H1 (cell line): ENCODE measurements around the gene TFG. TPM values are rescaled to one million over a fixed set of nuclear protein-coding genes. Genes with fewer than 3 reads are reported as not detected.

ENCODE experiments used
- CTCF ChIA-PET: fragments of 300-600 bp; sonication (Branson Sonifier 250); formaldehyde crosslinking; loops from one replicate; lab custom pipeline; 2021; ENCODE audit not compliant: partially characterized antibody; lab: Charles Lee
- POLR2A ChIA-PET: fragments of 300-600 bp; sonication (Branson Sonifier 250); formaldehyde crosslinking; loops from one replicate; lab custom pipeline; 2021; ENCODE audit warnings: inconsistent platforms; ENCODE audit not compliant: partially characterized antibody; lab: Charles Lee
- DNase-seq, 2 experiments: peaks; one replicate each; pipeline versions ENCODE4 v3.0.0 to v3.0.0-alpha.2; 2010 to 2022; ENCODE audit warnings: low spot score in 2 of 2, low read depth in 1 of 2, mixed read lengths in 1 of 2
- FAIRE-seq: peaks from 2 replicates; lab custom pipeline; 2011; peaks lifted over from hg19 to GRCh38; lab: Jason Lieb, UNC
- H2AFZ ChIP-seq: 2 replicates; pipeline ENCODE4 v1.8.1; 2012; ENCODE audit warnings: low read length, inconsistent platforms
- H2AK5ac ChIP-seq: 2 replicates; pipeline ENCODE4 v1.6.1; 2013; ENCODE audit warnings: low read depth, low read length
- H2BK120ac ChIP-seq: replicated peaks from 2 replicates; pipeline ENCODE3; 2013; ENCODE audit warnings: low read depth, low read length, inconsistent platforms
- H2BK12ac ChIP-seq: 2 replicates; pipeline ENCODE4 v1.6.1; 2013; ENCODE audit warnings: low read depth, low read length
- H2BK15ac ChIP-seq: 2 replicates; pipeline ENCODE4 v1.6.1; 2013; ENCODE audit warnings: low read length
- H2BK20ac ChIP-seq: 2 replicates; pipeline ENCODE4 v1.6.1; 2013; ENCODE audit warnings: low read length
- H2BK5ac ChIP-seq: 2 replicates; pipeline ENCODE4 v1.6.1; 2013; ENCODE audit warnings: low read depth, low read length
- H3K14ac ChIP-seq: 2 replicates; pipeline ENCODE4 v1.6.1; 2013; ENCODE audit warnings: inconsistent platforms; ENCODE audit not compliant: insufficient read length
- H3K18ac ChIP-seq: 2 replicates; pipeline ENCODE4 v1.6.1; 2013; ENCODE audit warnings: low read length; ENCODE audit errors: extremely low read depth
- H3K23ac ChIP-seq: 2 replicates; pipeline ENCODE4 v1.6.1; 2013; ENCODE audit warnings: inconsistent platforms; ENCODE audit not compliant: insufficient read length
- H3K23me2 ChIP-seq: 2 replicates; pipeline ENCODE4 v1.6.1; 2013; ENCODE audit warnings: low read depth, low read length
- H3K27ac ChIP-seq: 2 replicates; pipeline ENCODE4 v1.6.1; 2011; ENCODE audit warnings: low read depth, low read length, inconsistent platforms
- H3K27me3 ChIP-seq, 4 experiments: replicated peaks in 1 of 4; 1 replicate in 1 of 4; 2 replicates in 3 of 4; pipeline versions ENCODE4 v1.6.1 to v1.8.1; 2011 to 2013; ENCODE audit warnings: low read length in 3 of 4, mild to moderate bottlenecking in 3 of 4, inconsistent platforms in 2 of 4, mixed read lengths in 2 of 4, moderate library complexity in 1 of 4; ENCODE audit not compliant: control insufficient read depth in 3 of 4, insufficient read depth in 3 of 4; ENCODE audit errors: extremely low read depth in 1 of 4
- H3K36me3 ChIP-seq, 4 experiments: 2 replicates each; pipeline versions ENCODE4 v1.6.1 to v1.8.1; 2011 to 2013; ENCODE audit warnings: mild to moderate bottlenecking in 4 of 4, low read length in 3 of 4, moderate library complexity in 2 of 4, control low read depth in 1 of 4, inconsistent platforms in 1 of 4; ENCODE audit not compliant: insufficient read depth in 4 of 4, control insufficient read depth in 2 of 4
- H3K4ac ChIP-seq: replicated peaks from 2 replicates; pipeline ENCODE3; 2013; ENCODE audit warnings: low read length, low read depth, mixed read lengths, inconsistent platforms; ENCODE audit not compliant: insufficient read length
- H3K4me1 ChIP-seq, 4 experiments: replicated peaks in 1 of 4; 1 replicate in 1 of 4; 2 replicates in 3 of 4; pipeline versions ENCODE4 v1.6.1 to v1.8.1; 2011 to 2013; ENCODE audit warnings: low read length in 3 of 4, inconsistent platforms in 2 of 4, mixed read lengths in 1 of 4; ENCODE audit not compliant: insufficient read depth in 4 of 4, control insufficient read depth in 3 of 4
- H3K4me2 ChIP-seq, 2 experiments: 2 replicates each; pipeline versions ENCODE4 v1.6.1 to v1.8.1; 2011 to 2013; ENCODE audit warnings: low read depth in 2 of 2, low read length in 2 of 2, control low read depth in 1 of 2, inconsistent platforms in 1 of 2, mild to moderate bottlenecking in 1 of 2; ENCODE audit not compliant: insufficient read depth in 1 of 2
- H3K4me3 ChIP-seq, 4 experiments: fragments of 200-600, 300-600 bp in 1 of 4; sonication (generic), shearing (Covaris generic), sonication (Bioruptor Twin) in 1 of 4; 2 replicates each; pipeline versions ENCODE4 v1.5.1 to v1.8.1; 2011 to 2016; ENCODE audit warnings: low read length in 4 of 4, low read depth in 3 of 4, control low read depth in 2 of 4, inconsistent platforms in 2 of 4, mild to moderate bottlenecking in 2 of 4, mixed read lengths in 1 of 4, moderate library complexity in 1 of 4; ENCODE audit not compliant: insufficient read depth in 2 of 4; ENCODE audit errors: extremely low read depth in 1 of 4
- H3K56ac ChIP-seq: replicated peaks from 2 replicates; pipeline ENCODE3; 2013; ENCODE audit warnings: low read depth, mild to moderate bottlenecking, mixed read lengths, low read length, inconsistent platforms; ENCODE audit not compliant: insufficient read length
- H3K79me1 ChIP-seq: 2 replicates; pipeline ENCODE4 v1.6.1; 2013; ENCODE audit warnings: low read depth, low read length, control low read depth
- H3K79me2 ChIP-seq, 2 experiments: 2 replicates each; pipeline versions ENCODE4 v1.6.1 to v1.8.1; 2012 to 2013; ENCODE audit warnings: low read length in 2 of 2, mild to moderate bottlenecking in 2 of 2, inconsistent platforms in 1 of 2; ENCODE audit not compliant: insufficient read depth in 2 of 2, control insufficient read depth in 1 of 2
- H3K9ac ChIP-seq, 4 experiments: replicated peaks in 1 of 4; 1 replicate in 1 of 4; 2 replicates in 3 of 4; pipeline versions ENCODE4 v1.6.1 to v1.8.1; 2011 to 2013; ENCODE audit warnings: low read depth in 3 of 4, low read length in 3 of 4, control low read depth in 2 of 4, mild to moderate bottlenecking in 2 of 4, moderate library complexity in 2 of 4, inconsistent platforms in 1 of 4; ENCODE audit errors: extremely low read depth in 1 of 4
- H3K9me3 ChIP-seq, 2 experiments: 2 replicates each; pipeline versions ENCODE4 v1.6.1 to v1.8.1; 2012 to 2013; ENCODE audit warnings: mild to moderate bottlenecking in 2 of 2, moderate library complexity in 2 of 2, control low read depth in 1 of 2, inconsistent platforms in 1 of 2, low read depth in 1 of 2, low read length in 1 of 2, mixed read lengths in 1 of 2; ENCODE audit not compliant: insufficient read depth in 2 of 2
- H4K20me1 ChIP-seq, 2 experiments: replicated peaks in 1 of 2; 2 replicates each; pipeline versions ENCODE3 to v1.8.1; 2011 to 2013; ENCODE audit warnings: inconsistent platforms in 2 of 2, low read length in 2 of 2, mild to moderate bottlenecking in 1 of 2; ENCODE audit not compliant: insufficient read depth in 2 of 2, control insufficient read depth in 1 of 2
- H4K5ac ChIP-seq: 2 replicates; pipeline ENCODE4 v1.6.1; 2013; ENCODE audit warnings: low read length, low read depth, mixed read lengths, inconsistent platforms; ENCODE audit not compliant: insufficient read length
- H4K8ac ChIP-seq: 2 replicates; pipeline ENCODE4 v1.8.0; 2013; ENCODE audit warnings: mild to moderate bottlenecking, moderate library complexity, low read length, inconsistent platforms; ENCODE audit not compliant: insufficient read depth; ENCODE audit errors: extremely low read depth
- H4K91ac ChIP-seq: replicated peaks from 2 replicates; pipeline ENCODE3; 2013; ENCODE audit warnings: low read length, mixed read lengths, inconsistent platforms; ENCODE audit not compliant: insufficient read length
- CTCF ChIP-seq, 3 experiments: IDR thresholded peaks; 1 replicate in 2 of 3; 2 replicates in 1 of 3; pipeline versions ENCODE4 v1.5.1 to v1.6.1; 2011; ENCODE audit warnings: low read length in 3 of 3, mild to moderate bottlenecking in 3 of 3, inconsistent platforms in 2 of 3, low read depth in 1 of 3, moderate library complexity in 1 of 3; ENCODE audit not compliant: insufficient read depth in 1 of 3; ENCODE audit errors: control extremely low read depth in 1 of 3
- NRF1 ChIP-seq: IDR thresholded peaks from 2 replicates; pipeline ENCODE4 v1.6.1; 2011; ENCODE audit warnings: mild to moderate bottlenecking, low read depth, low read length, improper control_type of control experiment
- WGBS, 2 experiments: shearing (Covaris generic) in 1 of 2; methylation state at CpG; one replicate each; pipeline versions ENCODE4 v1.1.6 to v1.1.7; 2013 to 2015; ENCODE audit warnings: low lambda C conversion rate in 2 of 2, mixed read lengths in 2 of 2, inconsistent platforms in 1 of 2, low coverage in 1 of 2, missing lambda C conversion rate in 1 of 2; ENCODE audit not compliant: insufficient replicate concordance in 2 of 2, insufficient coverage in 1 of 2, insufficient read length in 1 of 2; ENCODE audit errors: extremely low coverage in 1 of 2, missing lambda C conversion rate in 1 of 2; 5-methylcytosine and 5-hydroxymethylcytosine counted together
- polyA plus RNA-seq, 7 experiments: library from polyadenylated mRNA; depleted of rRNA in 3 of 7; stranded (reverse) in 5 of 7; unstranded in 2 of 7; fragments of >200 nt in 5 of 7; fragments of 200-250 nt in 2 of 7; gene quantifications; 1 replicate in 5 of 7; 2 replicates in 1 of 7; 4 replicates in 1 of 7; pipeline versions ENCODE4 v1.2.1 to v1.2.3, GENCODE V29; 2011 to 2013; ENCODE audit warnings: missing spikeins in 2 of 7, mixed read lengths in 2 of 7
- total RNA-seq: library from RNA; stranded (reverse); fragmentation: NEBNext Ultra II Directional; extraction: Animal tissue kit (Norgen Biotek cat#: 25700); gene quantifications from 2 replicates; pipeline ENCODE4 v1.2.1, GENCODE V29; 2021

Gene TFG
- total and polyA plus RNA-seq, 2 of the 8 experiments (the other 6 are each of a cell fraction or from before 2014, with no cell fraction given) = 81.9 to 98.4 TPM

DNA sequence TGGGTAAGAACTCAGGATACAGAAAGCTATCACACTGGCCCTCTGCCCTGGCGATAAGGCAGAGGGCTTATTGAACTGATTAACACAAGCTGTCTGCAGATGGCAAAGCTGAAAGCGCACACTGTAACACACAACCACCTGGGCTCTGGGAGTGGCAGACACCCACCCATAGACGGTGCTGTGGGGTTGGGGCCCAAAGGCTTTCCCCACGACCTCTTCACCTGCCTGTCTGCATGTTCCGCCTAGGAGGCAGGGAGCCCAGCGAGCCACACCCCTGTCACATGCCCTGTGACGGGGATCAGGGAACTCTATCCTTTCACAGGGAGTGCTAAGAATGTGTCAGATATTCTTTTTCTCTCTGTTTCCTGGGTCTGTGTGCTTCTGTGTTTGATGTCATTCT lies 12.1 kb upstream of the TFG start:
- Histone ChIP-seq H4K8ac (no peak overlapping the region), H4K5ac (no peak overlapping the region), H3K9ac (no peak overlapping the region), H4K20me1 (no peaks in the 10 kb centered on the region), H3K14ac (no peak overlapping the region), H3K4me1 (no peaks in the 10 kb centered on the region), H2BK120ac (no peak overlapping the region), H4K91ac (no peak overlapping the region), H2BK15ac (no peak overlapping the region), H3K9me3 (no peaks in the 10 kb centered on the region), H3K4me2 (no peak overlapping the region), H2AK5ac (no peak overlapping the region), H2BK20ac (no peak overlapping the region), H3K27me3 (no peaks in the 10 kb centered on the region; a peak in 1 of 7 replicates), H3K27ac (no peak overlapping the region), H3K36me3 (no peaks in the 10 kb centered on the region), H3K23ac (no peak overlapping the region), H2BK12ac (no peak overlapping the region), H3K18ac (no peak overlapping the region), H2AFZ (no peak overlapping the region), H3K4me3 (no peak overlapping the region), H2BK5ac (no peak overlapping the region), H3K79me1 (no peaks in the 10 kb centered on the region), H3K56ac (no peak overlapping the region), H3K23me2 (no peaks in the 10 kb centered on the region), H3K4ac (no peak overlapping the region), H3K79me2 (no peaks in the 10 kb centered on the region)
- DNase-seq (no peak), FAIRE-seq (no peak)
- ChIA-PET CTCF (interaction anchor here (1.0 to 1.3 kb wide), 3 partner anchors 13 to 105 kb away, joined by 4 to 5 read pairs (median 4); no protein-coding TSS in a partner anchor), POLR2A (interaction anchor here (0.7 to 1.0 kb wide), 2 partner anchors 11 to 104 kb away, joined by 3 to 4 read pairs; no protein-coding TSS in a partner anchor)
- 76% methylated on average over 7 of the region's 7 CpGs; no CpG with 5 or more reads in 1 of the 2 experiments for WGBS, 2 experiments
- TF ChIP-seq CTCF (IDR thresholded peaks at IDR 0.05; ENCODE audit: control extremely low read depth in 1 of 3, insufficient read depth in 1 of 3, low read depth in 1 of 3, low read length in 3 of 3) (peak in 1 of 3 experiments; percentile 1; a peak in 1 of 4 replicates), NRF1 (no peak)
